Ishikawa (cell line): Measurements from ENCODE around the gene KLK2.

Source experiments
- EP300 ChIP-seq: IDR thresholded peaks from 2 replicates; pipeline ENCODE4 v1.6.1; 2012; ENCODE audit warnings: borderline replicate concordance
- RAD21 ChIP-seq: IDR thresholded peaks from 2 replicates; pipeline ENCODE4 v1.6.1; 2012; ENCODE audit warnings: low read depth
- REST ChIP-seq: IDR thresholded peaks from 2 replicates; pipeline ENCODE4 v1.6.1; 2012; ENCODE audit warnings: low read depth, mild to moderate bottlenecking
- TCF12 ChIP-seq: IDR thresholded peaks from 2 replicates; pipeline ENCODE4 v1.6.1; 2012; ENCODE audit warnings: low read depth
- YY1 ChIP-seq: IDR thresholded peaks from 2 replicates; pipeline ENCODE4 v1.6.1; 2012; ENCODE audit warnings: low read depth
- TF ChIP-seq, protein P1 (sequence below): IDR thresholded peaks from 2 replicates; pipeline ENCODE4 v1.6.1; 2012

GRCh38 chr19:50835103-50835784 is 38.0 kb upstream of the KLK2 start:
- TF ChIP-seq RAD21: no peak
- no peak for TF ChIP-seq YY1
- TF ChIP-seq REST: no peak
- TF ChIP-seq, protein P1, sequence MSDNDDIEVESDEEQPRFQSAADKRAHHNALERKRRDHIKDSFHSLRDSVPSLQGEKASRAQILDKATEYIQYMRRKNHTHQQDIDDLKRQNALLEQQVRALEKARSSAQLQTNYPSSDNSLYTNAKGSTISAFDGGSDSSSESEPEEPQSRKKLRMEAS: no peak
- no peak for TF ChIP-seq EP300
- no peak for TF ChIP-seq TCF12
